H1 (cell line): ENCODE data around the gene ARSA. TPM values are rescaled to one million over a fixed set of nuclear protein-coding genes. Genes with fewer than 3 reads are reported as not detected.

ENCODE experiments used
- CTCF ChIA-PET: fragments of 300-600 bp; sonication (Branson Sonifier 250); formaldehyde crosslinking; loops from one replicate; lab custom pipeline; 2021; ENCODE audit not compliant: partially characterized antibody; lab: Charles Lee
- POLR2A ChIA-PET: fragments of 300-600 bp; sonication (Branson Sonifier 250); formaldehyde crosslinking; loops from one replicate; lab custom pipeline; 2021; ENCODE audit warnings: inconsistent platforms; ENCODE audit not compliant: partially characterized antibody; lab: Charles Lee
- DNase-seq, 2 experiments: peaks; one replicate each; pipeline versions ENCODE4 v3.0.0 to v3.0.0-alpha.2; 2010 to 2022; ENCODE audit warnings: low spot score in 2 of 2, low read depth in 1 of 2, mixed read lengths in 1 of 2
- FAIRE-seq: peaks from 2 replicates; lab custom pipeline; 2011; peaks lifted over from hg19 to GRCh38; lab: Jason Lieb, UNC
- H2AFZ ChIP-seq: 2 replicates; pipeline ENCODE4 v1.8.1; 2012; ENCODE audit warnings: low read length, inconsistent platforms
- H2AK5ac ChIP-seq: 2 replicates; pipeline ENCODE4 v1.6.1; 2013; ENCODE audit warnings: low read depth, low read length
- H2BK120ac ChIP-seq: replicated peaks from 2 replicates; pipeline ENCODE3; 2013; ENCODE audit warnings: low read depth, low read length, inconsistent platforms
- H2BK12ac ChIP-seq: 2 replicates; pipeline ENCODE4 v1.6.1; 2013; ENCODE audit warnings: low read depth, low read length
- H2BK15ac ChIP-seq: 2 replicates; pipeline ENCODE4 v1.6.1; 2013; ENCODE audit warnings: low read length
- H2BK20ac ChIP-seq: 2 replicates; pipeline ENCODE4 v1.6.1; 2013; ENCODE audit warnings: low read length
- H2BK5ac ChIP-seq: 2 replicates; pipeline ENCODE4 v1.6.1; 2013; ENCODE audit warnings: low read depth, low read length
- H3K14ac ChIP-seq: 2 replicates; pipeline ENCODE4 v1.6.1; 2013; ENCODE audit warnings: inconsistent platforms; ENCODE audit not compliant: insufficient read length
- H3K18ac ChIP-seq: 2 replicates; pipeline ENCODE4 v1.6.1; 2013; ENCODE audit warnings: low read length; ENCODE audit errors: extremely low read depth
- H3K23ac ChIP-seq: 2 replicates; pipeline ENCODE4 v1.6.1; 2013; ENCODE audit warnings: inconsistent platforms; ENCODE audit not compliant: insufficient read length
- H3K23me2 ChIP-seq: 2 replicates; pipeline ENCODE4 v1.6.1; 2013; ENCODE audit warnings: low read depth, low read length
- H3K27ac ChIP-seq: 2 replicates; pipeline ENCODE4 v1.6.1; 2011; ENCODE audit warnings: low read depth, low read length, inconsistent platforms
- H3K27me3 ChIP-seq, 4 experiments: replicated peaks in 1 of 4; 1 replicate in 1 of 4; 2 replicates in 3 of 4; pipeline versions ENCODE4 v1.6.1 to v1.8.1; 2011 to 2013; ENCODE audit warnings: low read length in 3 of 4, mild to moderate bottlenecking in 3 of 4, inconsistent platforms in 2 of 4, mixed read lengths in 2 of 4, moderate library complexity in 1 of 4; ENCODE audit not compliant: control insufficient read depth in 3 of 4, insufficient read depth in 3 of 4; ENCODE audit errors: extremely low read depth in 1 of 4
- H3K36me3 ChIP-seq, 4 experiments: 2 replicates each; pipeline versions ENCODE4 v1.6.1 to v1.8.1; 2011 to 2013; ENCODE audit warnings: mild to moderate bottlenecking in 4 of 4, low read length in 3 of 4, moderate library complexity in 2 of 4, control low read depth in 1 of 4, inconsistent platforms in 1 of 4; ENCODE audit not compliant: insufficient read depth in 4 of 4, control insufficient read depth in 2 of 4
- H3K4ac ChIP-seq: replicated peaks from 2 replicates; pipeline ENCODE3; 2013; ENCODE audit warnings: low read length, low read depth, mixed read lengths, inconsistent platforms; ENCODE audit not compliant: insufficient read length
- H3K4me1 ChIP-seq, 4 experiments: replicated peaks in 1 of 4; 1 replicate in 1 of 4; 2 replicates in 3 of 4; pipeline versions ENCODE4 v1.6.1 to v1.8.1; 2011 to 2013; ENCODE audit warnings: low read length in 3 of 4, inconsistent platforms in 2 of 4, mixed read lengths in 1 of 4; ENCODE audit not compliant: insufficient read depth in 4 of 4, control insufficient read depth in 3 of 4
- H3K4me2 ChIP-seq, 2 experiments: 2 replicates each; pipeline versions ENCODE4 v1.6.1 to v1.8.1; 2011 to 2013; ENCODE audit warnings: low read depth in 2 of 2, low read length in 2 of 2, control low read depth in 1 of 2, inconsistent platforms in 1 of 2, mild to moderate bottlenecking in 1 of 2; ENCODE audit not compliant: insufficient read depth in 1 of 2
- H3K4me3 ChIP-seq, 4 experiments: fragments of 200-600, 300-600 bp in 1 of 4; sonication (generic), shearing (Covaris generic), sonication (Bioruptor Twin) in 1 of 4; 2 replicates each; pipeline versions ENCODE4 v1.5.1 to v1.8.1; 2011 to 2016; ENCODE audit warnings: low read length in 4 of 4, low read depth in 3 of 4, control low read depth in 2 of 4, inconsistent platforms in 2 of 4, mild to moderate bottlenecking in 2 of 4, mixed read lengths in 1 of 4, moderate library complexity in 1 of 4; ENCODE audit not compliant: insufficient read depth in 2 of 4; ENCODE audit errors: extremely low read depth in 1 of 4
- H3K56ac ChIP-seq: replicated peaks from 2 replicates; pipeline ENCODE3; 2013; ENCODE audit warnings: low read depth, mild to moderate bottlenecking, mixed read lengths, low read length, inconsistent platforms; ENCODE audit not compliant: insufficient read length
- H3K79me1 ChIP-seq: 2 replicates; pipeline ENCODE4 v1.6.1; 2013; ENCODE audit warnings: low read depth, low read length, control low read depth
- H3K79me2 ChIP-seq, 2 experiments: 2 replicates each; pipeline versions ENCODE4 v1.6.1 to v1.8.1; 2012 to 2013; ENCODE audit warnings: low read length in 2 of 2, mild to moderate bottlenecking in 2 of 2, inconsistent platforms in 1 of 2; ENCODE audit not compliant: insufficient read depth in 2 of 2, control insufficient read depth in 1 of 2
- H3K9ac ChIP-seq, 4 experiments: replicated peaks in 1 of 4; 1 replicate in 1 of 4; 2 replicates in 3 of 4; pipeline versions ENCODE4 v1.6.1 to v1.8.1; 2011 to 2013; ENCODE audit warnings: low read depth in 3 of 4, low read length in 3 of 4, control low read depth in 2 of 4, mild to moderate bottlenecking in 2 of 4, moderate library complexity in 2 of 4, inconsistent platforms in 1 of 4; ENCODE audit errors: extremely low read depth in 1 of 4
- H3K9me3 ChIP-seq, 2 experiments: 2 replicates each; pipeline versions ENCODE4 v1.6.1 to v1.8.1; 2012 to 2013; ENCODE audit warnings: mild to moderate bottlenecking in 2 of 2, moderate library complexity in 2 of 2, control low read depth in 1 of 2, inconsistent platforms in 1 of 2, low read depth in 1 of 2, low read length in 1 of 2, mixed read lengths in 1 of 2; ENCODE audit not compliant: insufficient read depth in 2 of 2
- H4K20me1 ChIP-seq, 2 experiments: replicated peaks in 1 of 2; 2 replicates each; pipeline versions ENCODE3 to v1.8.1; 2011 to 2013; ENCODE audit warnings: inconsistent platforms in 2 of 2, low read length in 2 of 2, mild to moderate bottlenecking in 1 of 2; ENCODE audit not compliant: insufficient read depth in 2 of 2, control insufficient read depth in 1 of 2
- H4K5ac ChIP-seq: 2 replicates; pipeline ENCODE4 v1.6.1; 2013; ENCODE audit warnings: low read length, low read depth, mixed read lengths, inconsistent platforms; ENCODE audit not compliant: insufficient read length
- H4K8ac ChIP-seq: 2 replicates; pipeline ENCODE4 v1.8.0; 2013; ENCODE audit warnings: mild to moderate bottlenecking, moderate library complexity, low read length, inconsistent platforms; ENCODE audit not compliant: insufficient read depth; ENCODE audit errors: extremely low read depth
- H4K91ac ChIP-seq: replicated peaks from 2 replicates; pipeline ENCODE3; 2013; ENCODE audit warnings: low read length, mixed read lengths, inconsistent platforms; ENCODE audit not compliant: insufficient read length
- ASH2L ChIP-seq: fragments of 200-600, 300-600 bp; sonication (generic); IDR thresholded peaks from one replicate; pipeline ENCODE4 v1.7.1; 2017; ENCODE audit warnings: low read length
- BACH1 ChIP-seq: IDR thresholded peaks from 2 replicates; pipeline ENCODE4 v1.6.1; 2012; ENCODE audit warnings: low read length, improper control_type of control experiment
- BCL11A ChIP-seq, 2 experiments: IDR thresholded peaks; one replicate each; pipeline ENCODE4 v1.6.1; 2011; ENCODE audit warnings: low read depth in 2 of 2, low read length in 2 of 2, mild to moderate bottlenecking in 2 of 2
- CHD1 ChIP-seq: IDR thresholded peaks from 2 replicates; pipeline ENCODE4 v1.6.1; 2012; ENCODE audit warnings: low read depth, low read length, improper control_type of control experiment
- CHD2 ChIP-seq: IDR thresholded peaks from 2 replicates; pipeline ENCODE4 v1.6.1; 2012; ENCODE audit warnings: low read length, improper control_type of control experiment
- EGR1 ChIP-seq: IDR thresholded peaks from 2 replicates; pipeline ENCODE4 v1.6.1; 2011; ENCODE audit warnings: low read depth, low read length, borderline replicate concordance
- GABPA ChIP-seq: IDR thresholded peaks from 2 replicates; pipeline ENCODE4 v1.6.1; 2011; ENCODE audit warnings: mild to moderate bottlenecking, low read length, moderate library complexity, borderline replicate concordance; ENCODE audit not compliant: insufficient read depth
- GTF2F1 ChIP-seq: IDR thresholded peaks from 2 replicates; pipeline ENCODE4 v1.6.1; 2012; ENCODE audit warnings: low read depth, low read length, improper control_type of control experiment, borderline replicate concordance
- HDAC2 ChIP-seq, 2 experiments: fragments of 300-600 bp in 1 of 2; sonication (generic) in 1 of 2; IDR thresholded peaks; 2 replicates each; pipeline ENCODE4 v1.6.1; 2011 to 2012; ENCODE audit warnings: low read depth in 2 of 2, low read length in 2 of 2, mild to moderate bottlenecking in 2 of 2, moderate library complexity in 2 of 2, borderline replicate concordance in 1 of 2, inconsistent platforms in 1 of 2
- NANOG ChIP-seq: IDR thresholded peaks from 2 replicates; pipeline ENCODE4 v1.6.1; 2011; ENCODE audit warnings: low read length, low read depth, mild to moderate bottlenecking, inconsistent platforms; ENCODE audit not compliant: insufficient read depth, poor library complexity, severe bottlenecking
- POLR2AphosphoS5 ChIP-seq: IDR thresholded peaks from 2 replicates; pipeline ENCODE4 v1.6.1; 2011; ENCODE audit warnings: low read depth, low read length
- RAD21 ChIP-seq, 2 experiments: IDR thresholded peaks in 1 of 2; conservative IDR thresholded peaks in 1 of 2; 2 replicates each; pipeline ENCODE4 v1.6.1; 2011; ENCODE audit warnings: low read depth in 2 of 2, low read length in 2 of 2, improper control_type of control experiment in 1 of 2, inconsistent platforms in 1 of 2, mild to moderate bottlenecking in 1 of 2, moderate library complexity in 1 of 2
- RXRA ChIP-seq: IDR thresholded peaks from 2 replicates; pipeline ENCODE4 v1.6.1; 2011; ENCODE audit warnings: low read depth, mild to moderate bottlenecking, low read length, moderate library complexity; ENCODE audit not compliant: insufficient read depth
- TBP ChIP-seq: IDR thresholded peaks from 2 replicates; pipeline ENCODE4 v1.6.1; 2011; ENCODE audit warnings: low read depth, low read length, improper control_type of control experiment
- WGBS, 2 experiments: shearing (Covaris generic) in 1 of 2; methylation state at CpG; one replicate each; pipeline versions ENCODE4 v1.1.6 to v1.1.7; 2013 to 2015; ENCODE audit warnings: low lambda C conversion rate in 2 of 2, mixed read lengths in 2 of 2, inconsistent platforms in 1 of 2, low coverage in 1 of 2, missing lambda C conversion rate in 1 of 2; ENCODE audit not compliant: insufficient replicate concordance in 2 of 2, insufficient coverage in 1 of 2, insufficient read length in 1 of 2; ENCODE audit errors: extremely low coverage in 1 of 2, missing lambda C conversion rate in 1 of 2; 5-methylcytosine and 5-hydroxymethylcytosine counted together
- polyA plus RNA-seq, 7 experiments: library from polyadenylated mRNA; depleted of rRNA in 3 of 7; stranded (reverse) in 5 of 7; unstranded in 2 of 7; fragments of >200 nt in 5 of 7; fragments of 200-250 nt in 2 of 7; gene quantifications; 1 replicate in 5 of 7; 2 replicates in 1 of 7; 4 replicates in 1 of 7; pipeline versions ENCODE4 v1.2.1 to v1.2.3, GENCODE V29; 2011 to 2013; ENCODE audit warnings: missing spikeins in 2 of 7, mixed read lengths in 2 of 7
- total RNA-seq: library from RNA; stranded (reverse); fragmentation: NEBNext Ultra II Directional; extraction: Animal tissue kit (Norgen Biotek cat#: 25700); gene quantifications from 2 replicates; pipeline ENCODE4 v1.2.1, GENCODE V29; 2021

ARSA gene
- total and polyA plus RNA-seq, 2 of the 8 experiments (the other 6 are each of a cell fraction or from before 2014, with no cell fraction given): 9.8 to 10.1 TPM

DNA sequence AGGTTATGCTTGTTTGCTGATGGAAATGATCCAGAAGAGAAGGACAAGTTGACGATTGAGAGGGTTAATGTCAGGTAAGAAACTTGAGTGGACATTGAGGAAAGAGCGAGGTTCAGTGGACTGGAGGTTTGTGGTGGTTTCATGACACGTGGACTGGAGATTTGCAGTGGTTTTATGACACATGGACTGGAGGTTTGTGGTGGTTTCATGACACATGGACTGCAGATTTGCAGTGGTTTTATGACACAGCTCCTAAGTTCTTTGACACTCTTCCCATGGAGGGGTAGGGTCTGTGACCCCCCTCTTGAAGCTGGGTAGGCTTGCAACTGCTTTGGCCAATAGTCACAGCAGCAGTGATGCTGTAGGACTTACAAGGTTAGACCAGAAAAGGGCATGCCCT lies 32.8 kb downstream of the ARSA start:
- Histone ChIP-seq H3K23me2 (no peaks in the 10 kb centered on the region; the same call in 1 of the 2 replicates), H3K4me1 (peaks cover 0 to 3% (median 0%) of the 10 kb centered on the region in 4 experiments; a peak in 1 of 7 replicates), H2BK15ac (no peak overlapping the region), H3K9ac (no peak overlapping the region), H3K56ac (no peak overlapping the region), H4K8ac (no peak overlapping the region), H3K14ac (no peak overlapping the region), H4K5ac (no peak overlapping the region), H3K27ac (no peak overlapping the region), H3K4me2 (no peak overlapping the region), H2BK12ac (no peak overlapping the region), H4K20me1 (peaks cover 3 to 4% of the 10 kb centered on the region in 2 experiments), H2AFZ (no peak overlapping the region), H3K4me3 (no peak overlapping the region), H3K79me2 (no peaks in the 10 kb centered on the region), H4K91ac (no peak overlapping the region), H3K27me3 (peaks cover 7 to 29% (median 11%) of the 10 kb centered on the region in 4 experiments; a peak in 6 of 7 replicates), H2BK120ac (no peak overlapping the region), H3K79me1 (no peaks in the 10 kb centered on the region), H3K23ac (no peak overlapping the region), H2BK20ac (no peak overlapping the region), H3K9me3 (no peaks in the 10 kb centered on the region), H3K18ac (no peak overlapping the region), H3K4ac (no peak overlapping the region), H2BK5ac (no peak overlapping the region), H2AK5ac (no peak overlapping the region), H3K36me3 (no peaks in the 10 kb centered on the region)
- POLR2A ChIA-PET: interaction anchor here (1.2 kb wide), 1 partner anchor 9 kb away, joined by 3 read pairs; no protein-coding TSS in a partner anchor
- no peak for DNase-seq
- CTCF ChIA-PET: interaction anchor here (0.7 to 1.6 kb wide), 3 partner anchors 10 to 44 kb away, joined by 3 to 5 read pairs (median 5); partner anchors contain the start of gene SYCE3
- no peak for FAIRE-seq
- WGBS, 2 experiments: 76% methylated on average over 3 of the region's 3 CpGs; no CpG with 5 or more reads in 1 of the 2 experiments
- TF ChIP-seq BCL11A (IDR thresholded peaks at IDR 0.05; ENCODE audit: low read depth in 2 of 2, low read length in 2 of 2) (no peak), CHD1 (no peak), GABPA (no peak), BACH1 (no peak), RAD21 (IDR thresholded peaks at IDR 0.05 in 1 of 2, conservative IDR thresholded peaks at IDR 0.05 in 1 of 2; ENCODE audit: low read depth in 2 of 2, low read length in 2 of 2) (no peak), POLR2AphosphoS5 (no peak), EGR1 (no peak), TBP (no peak), ASH2L (no peak), HDAC2 (IDR thresholded peaks at IDR 0.05; ENCODE audit: borderline replicate concordance in 1 of 2, low read depth in 2 of 2, low read length in 2 of 2) (no peak), CHD2 (no peak), RXRA (no peak), GTF2F1 (no peak), NANOG (no peak)
